ENCODE measurements around the gene PROC. TPM values are rescaled to one million over a fixed set of nuclear protein-coding genes. Genes with fewer than 3 reads are reported as not detected.
A peak's percentile ranks its signal among the peaks of the same experiment; 100 is the strongest.

PROC gene
- total RNA-seq, 2 donors from 2014 or later = not detected

DNA sequence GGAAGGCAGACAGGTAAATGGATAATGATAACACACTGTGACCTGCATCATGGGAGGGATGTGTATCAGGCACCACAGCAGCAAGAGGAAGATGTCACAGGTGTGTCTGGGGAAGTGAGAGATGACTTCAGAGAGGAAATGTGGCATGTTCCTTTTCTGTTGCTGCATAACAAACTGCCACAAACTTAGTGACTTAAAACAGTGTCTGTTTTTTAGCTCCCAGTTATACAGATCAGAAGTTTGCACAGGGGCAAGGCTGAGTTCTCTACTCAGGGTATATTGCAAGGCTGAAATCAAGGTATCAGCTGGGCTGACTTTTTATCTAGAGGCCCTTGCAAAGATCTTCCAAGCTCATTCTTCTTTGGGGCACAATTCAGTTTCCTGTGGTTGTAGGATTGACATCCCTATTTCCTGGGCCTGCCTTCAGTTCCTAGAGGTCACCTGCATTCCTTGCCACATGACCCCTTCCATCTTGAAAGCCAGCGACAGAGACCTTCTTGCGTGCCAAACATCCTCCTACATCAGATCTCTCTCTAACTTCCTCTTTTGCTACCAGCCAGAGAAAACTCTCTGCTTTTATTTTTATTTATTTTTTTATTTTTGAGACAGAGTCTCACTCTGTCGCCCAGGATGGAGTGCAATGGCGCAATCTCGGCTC, 28.3 kb upstream of the PROC start:
- H3K36me3 ChIP-seq = no peaks in the 10 kb centered on the region
- TF ChIP-seq, protein P1, sequence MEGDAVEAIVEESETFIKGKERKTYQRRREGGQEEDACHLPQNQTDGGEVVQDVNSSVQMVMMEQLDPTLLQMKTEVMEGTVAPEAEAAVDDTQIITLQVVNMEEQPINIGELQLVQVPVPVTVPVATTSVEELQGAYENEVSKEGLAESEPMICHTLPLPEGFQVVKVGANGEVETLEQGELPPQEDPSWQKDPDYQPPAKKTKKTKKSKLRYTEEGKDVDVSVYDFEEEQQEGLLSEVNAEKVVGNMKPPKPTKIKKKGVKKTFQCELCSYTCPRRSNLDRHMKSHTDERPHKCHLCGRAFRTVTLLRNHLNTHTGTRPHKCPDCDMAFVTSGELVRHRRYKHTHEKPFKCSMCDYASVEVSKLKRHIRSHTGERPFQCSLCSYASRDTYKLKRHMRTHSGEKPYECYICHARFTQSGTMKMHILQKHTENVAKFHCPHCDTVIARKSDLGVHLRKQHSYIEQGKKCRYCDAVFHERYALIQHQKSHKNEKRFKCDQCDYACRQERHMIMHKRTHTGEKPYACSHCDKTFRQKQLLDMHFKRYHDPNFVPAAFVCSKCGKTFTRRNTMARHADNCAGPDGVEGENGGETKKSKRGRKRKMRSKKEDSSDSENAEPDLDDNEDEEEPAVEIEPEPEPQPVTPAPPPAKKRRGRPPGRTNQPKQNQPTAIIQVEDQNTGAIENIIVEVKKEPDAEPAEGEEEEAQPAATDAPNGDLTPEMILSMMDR (IDR thresholded peaks at IDR 0.05) = no peak
- no peak for DNase-seq (ENCODE audit: low spot score)
- peaks cover 0 to 25% of the 10 kb centered on the region in 2 donors for H3K4me1 ChIP-seq
- no peaks in the 10 kb centered on the region for H3K27me3 ChIP-seq
- H3K4me3 ChIP-seq = no peak overlapping the region
- no peaks in the 10 kb centered on the region for H3K9me3 ChIP-seq
- H3K27ac ChIP-seq = no peak overlapping the region

DNA sequence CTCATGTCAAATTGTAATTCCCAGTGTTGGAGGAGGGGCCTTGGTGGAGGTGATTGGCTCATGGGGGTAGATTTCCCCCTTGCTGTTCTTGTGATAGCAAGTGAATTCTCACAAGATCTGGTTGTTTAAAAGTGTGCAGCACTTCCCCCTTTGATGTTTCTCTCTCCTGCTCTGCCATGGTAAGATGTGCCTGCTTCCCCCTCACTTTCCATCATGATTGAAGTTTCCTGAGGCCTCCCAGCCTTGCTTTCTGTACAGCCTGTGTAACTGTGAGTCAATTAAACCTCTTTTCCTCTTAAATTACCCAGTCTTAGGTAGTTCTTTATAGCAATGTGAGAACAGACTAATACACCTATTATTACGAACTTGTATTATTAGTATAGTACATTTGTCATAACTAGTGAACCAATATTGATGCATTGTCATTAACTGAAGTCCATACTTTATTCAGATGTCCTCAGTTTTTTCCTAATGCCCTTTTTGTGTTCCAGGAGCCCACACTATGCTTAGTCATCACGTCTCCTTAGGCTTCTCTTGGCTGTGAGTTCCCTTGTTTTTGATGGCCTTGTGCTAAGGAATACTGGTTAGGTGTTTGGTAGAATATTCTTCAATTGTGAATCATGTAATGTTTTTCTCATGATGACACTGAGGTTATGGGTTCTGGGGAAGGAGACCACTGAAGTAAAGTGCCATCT, 25.9 kb upstream of the PROC start:
- TF ChIP-seq, protein P1 (IDR thresholded peaks at IDR 0.05) = no peak
- H3K4me1 ChIP-seq = peaks cover 0 to 9% of the 10 kb centered on the region in 2 donors
- no peak overlapping the region for H3K27ac ChIP-seq

DNA sequence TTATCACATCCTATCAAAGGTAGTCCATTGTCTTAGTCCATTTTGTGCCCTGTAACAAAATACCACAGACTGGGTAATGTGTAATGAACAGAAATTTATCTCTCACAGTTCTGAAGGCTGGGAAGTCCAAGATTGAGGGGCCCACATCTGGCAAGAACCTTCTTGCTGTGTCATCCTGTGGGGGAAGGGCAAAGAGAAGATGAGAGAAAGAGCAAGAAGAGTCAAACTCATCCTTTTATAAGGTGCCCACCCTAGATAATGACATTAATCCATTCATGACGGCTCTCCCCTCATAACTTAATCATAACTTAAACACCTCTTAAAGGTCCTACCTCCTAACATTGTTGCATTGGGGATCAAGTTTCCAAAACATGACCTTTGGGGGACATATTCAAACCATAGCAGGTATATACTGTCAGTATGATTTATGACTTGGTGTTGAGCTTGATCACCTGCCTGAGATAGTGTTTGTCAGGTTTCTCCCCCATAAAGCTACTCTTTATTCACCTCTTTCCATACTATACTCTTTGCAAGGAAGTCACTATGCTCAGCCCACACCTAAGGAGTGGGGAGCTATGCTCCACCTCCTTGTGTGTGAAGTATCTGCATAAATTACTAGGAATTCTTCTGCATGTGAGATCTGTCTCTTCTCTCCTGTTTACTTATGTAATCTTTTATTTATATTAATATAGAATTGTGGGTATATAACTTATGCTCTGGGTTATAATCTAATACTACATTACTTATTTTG, 25.2 kb upstream of the PROC start:
- no peaks in the 10 kb centered on the region for H3K9me3 ChIP-seq
- no peaks in the 10 kb centered on the region for H3K36me3 ChIP-seq
- H3K4me3 ChIP-seq = no peak overlapping the region
- no peaks in the 10 kb centered on the region for H3K27me3 ChIP-seq
- no peak for DNase-seq (ENCODE audit: low spot score)
- H3K4me1 ChIP-seq = peaks cover 0 to 14% of the 10 kb centered on the region in 2 donors
- TF ChIP-seq, protein P1 (IDR thresholded peaks at IDR 0.05) = no peak
- H3K27ac ChIP-seq = no peak overlapping the region

More for the DNA sequence above, 25.9 kb upstream of the PROC start:
- Histone ChIP-seq H3K9me3 (no peaks in the 10 kb centered on the region), H3K27me3 (no peaks in the 10 kb centered on the region), H3K4me3 (no peak overlapping the region), H3K36me3 (no peaks in the 10 kb centered on the region)
- no peak for DNase-seq (ENCODE audit: low spot score)

DNA sequence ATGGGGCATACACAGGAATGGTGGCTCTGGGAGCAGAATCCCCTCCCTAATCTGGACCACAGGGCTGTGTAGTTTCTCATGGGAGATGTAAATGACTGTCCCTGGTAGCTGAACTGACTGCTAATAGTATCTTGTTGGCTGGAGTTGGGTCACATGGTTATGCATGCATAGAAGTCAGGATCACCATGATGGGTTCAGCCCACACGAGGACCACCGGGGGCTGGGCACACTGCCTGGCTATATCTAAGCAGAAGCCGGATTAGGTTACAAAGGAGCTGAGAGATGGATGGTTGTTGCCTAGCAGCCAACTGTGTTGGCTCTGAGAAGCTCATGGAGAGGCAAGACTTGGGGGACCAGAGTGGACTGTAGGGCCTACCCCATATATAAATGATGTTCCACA, 23.7 kb upstream of the PROC start:
- TF ChIP-seq, protein P1 (IDR thresholded peaks at IDR 0.05) = no peak
- Histone ChIP-seq H3K4me3 (no peak overlapping the region), H3K9me3 (no peaks in the 10 kb centered on the region), H3K36me3 (no peaks in the 10 kb centered on the region), H3K4me1 (peaks cover 0 to 15% of the 10 kb centered on the region in 2 donors), H3K27me3 (no peaks in the 10 kb centered on the region), H3K27ac (no peak overlapping the region)
- no peak for DNase-seq (ENCODE audit: low spot score)

DNA sequence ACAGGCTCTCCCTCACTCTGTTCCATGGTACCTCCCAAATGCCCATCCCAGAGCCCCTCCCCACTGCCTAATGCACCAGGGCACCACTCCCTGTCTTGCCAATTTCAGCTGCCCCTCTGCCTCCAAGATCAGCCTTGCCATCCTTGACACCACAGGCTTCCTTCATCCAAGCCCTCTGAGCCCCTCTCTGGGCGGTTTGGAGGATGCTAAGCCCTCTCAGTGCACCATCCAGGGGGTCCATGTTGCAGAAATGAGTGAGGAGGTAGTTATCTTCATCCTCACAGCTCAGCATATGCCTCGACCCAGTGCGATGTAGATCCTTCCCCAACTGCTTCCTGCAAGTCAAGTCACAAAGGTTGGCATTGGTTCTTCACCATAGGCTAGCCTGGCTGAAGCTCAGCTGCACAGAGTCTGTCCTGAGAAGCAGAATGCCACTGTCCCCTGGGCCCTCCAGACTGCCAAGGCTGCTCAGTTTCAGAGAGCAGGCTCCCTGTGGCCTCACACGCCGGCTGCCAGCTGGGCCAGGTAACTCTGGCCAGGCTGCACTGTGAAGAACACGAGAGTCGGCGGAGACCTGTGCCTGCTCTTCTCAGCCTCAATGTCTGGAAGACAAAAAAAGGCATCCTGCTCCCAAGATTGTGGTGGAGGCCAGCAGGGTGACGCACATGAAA, 20.5 kb upstream of the PROC start:
- DNase-seq (ENCODE audit: low spot score) = no peak
- Histone ChIP-seq H3K9me3 (no peaks in the 10 kb centered on the region), H3K4me3 (no peak overlapping the region), H3K27ac (peak overlapping the region; percentile 45 to 57), H3K4me1 (peaks cover 0 to 25% of the 10 kb centered on the region in 2 donors), H3K27me3 (no peaks in the 10 kb centered on the region), H3K36me3 (no peaks in the 10 kb centered on the region)
- TF ChIP-seq, protein P1 (IDR thresholded peaks at IDR 0.05) = no peak
